Panc1 (cell line): Measurements from ENCODE around the gene CAPN3. TPM values are rescaled to one million over a fixed set of nuclear protein-coding genes. Genes with fewer than 3 reads are reported as not detected.

ENCODE experiments used
- ATAC-seq: fragments of 200-7000 bp; cut with Tn5 transposase; 2 replicates; pipeline ENCODE4 v1.9.1; 2020; ENCODE audit warnings: mild to moderate bottlenecking, moderate library complexity
- BruUV-seq: library from RNA; stranded (reverse); fragments of 400-500 nt; replicated peaks from 2 replicates; lab custom pipeline; 2021; lab: Mats Ljungman, UMichigan
- CTCF ChIA-PET: fragments of 300-600 bp; sonication (Branson Sonifier 250); formaldehyde crosslinking; loops from one replicate; lab custom pipeline; 2022; ENCODE audit warnings: antibody characterized with exemption; lab: Charles Lee
- POLR2A ChIA-PET: fragments of 300-600 bp; sonication (Branson Sonifier 250); formaldehyde crosslinking; loops from one replicate; lab custom pipeline; 2022; ENCODE audit warnings: antibody characterized with exemption; lab: Charles Lee
- DNase-seq: peaks from one replicate; pipeline ENCODE4 v3.0.0-alpha.2; 2010; ENCODE audit warnings: low read depth, low spot score
- H3K27ac ChIP-seq: 2 replicates; pipeline ENCODE4 v1.5.1; 2011; ENCODE audit warnings: mild to moderate bottlenecking, low read length, inconsistent platforms
- H3K27me3 ChIP-seq: fragments of 200-500 bp; sonication (Bioruptor generic); 2 replicates; pipeline ENCODE4 v1.6.0; 2014; ENCODE audit warnings: low read length, inconsistent platforms; ENCODE audit not compliant: control insufficient read depth, insufficient read depth
- H3K36me3 ChIP-seq: fragments of 200-500 bp; sonication (Bioruptor generic); 2 replicates; pipeline ENCODE4 v1.5.1; 2014; ENCODE audit warnings: inconsistent platforms, mild to moderate bottlenecking, low read length, moderate library complexity; ENCODE audit not compliant: control insufficient read depth, insufficient read depth
- H3K4me1 ChIP-seq: 2 replicates; pipeline ENCODE4 v1.5.1; 2011; ENCODE audit warnings: inconsistent platforms, mild to moderate bottlenecking, low read length, moderate library complexity; ENCODE audit not compliant: control insufficient read depth, insufficient read depth
- H3K4me3 ChIP-seq, 2 experiments: 2 replicates each; pipeline ENCODE4 v1.5.1; 2011 to 2012; ENCODE audit warnings: low read depth in 2 of 2, low read length in 2 of 2, mild to moderate bottlenecking in 2 of 2, inconsistent platforms in 1 of 2, moderate library complexity in 1 of 2
- H3K9me3 ChIP-seq: fragments of 200-500 bp; sonication (Bioruptor generic); 2 replicates; pipeline ENCODE4 v1.5.1; 2014; ENCODE audit warnings: low read depth, mild to moderate bottlenecking, inconsistent platforms, low read length, moderate library complexity; ENCODE audit not compliant: control insufficient read depth, insufficient read depth
- CTCF ChIP-seq: fragments of 450-650 bp; IDR thresholded peaks from 2 replicates; pipeline ENCODE4 v1.5.1; 2017; ENCODE audit warnings: mild to moderate bottlenecking
- POLR2AphosphoS5 ChIP-seq: IDR thresholded peaks from 2 replicates; pipeline ENCODE4 v1.6.1; 2012; ENCODE audit warnings: mild to moderate bottlenecking, low read depth, low read length, moderate library complexity
- REST ChIP-seq, 2 experiments: IDR thresholded peaks; 2 replicates each; pipeline ENCODE4 v1.6.1; 2011 to 2012; ENCODE audit warnings: low read depth in 2 of 2, control low read depth in 1 of 2, low read length in 1 of 2, mild to moderate bottlenecking in 1 of 2, moderate library complexity in 1 of 2; ENCODE audit not compliant: insufficient read depth in 1 of 2
- SIN3A ChIP-seq: IDR thresholded peaks from 2 replicates; pipeline ENCODE4 v1.6.1; 2012; ENCODE audit warnings: low read depth, mild to moderate bottlenecking, low read length, moderate library complexity, borderline replicate concordance; ENCODE audit not compliant: insufficient read depth
- TCF7L2 ChIP-seq: IDR thresholded peaks from 2 replicates; pipeline ENCODE4 v1.6.1; 2011; ENCODE audit warnings: mild to moderate bottlenecking, low read depth, low read length, inconsistent platforms
- in situ Hi-C: cut with HindIII; loops from 2 replicates; pipeline ENCODE4 v1.10.0; 2016; ENCODE audit warnings: low sequenced_read_pairs, low pct_unique_long_range_greater_than_20kb
- intact Hi-C: fragments of 100-400 bp; cut with micrococcal nuclease; formaldehyde crosslinking; loops from one replicate; pipeline ENCODE4 v1.10.0; 2022; ENCODE audit not compliant: unreplicated experiment
- total RNA-seq: library from RNA; stranded (reverse); gene quantifications from one replicate; pipeline ENCODE4 v1.2.1, GENCODE V29; 2021; ENCODE audit not compliant: unreplicated experiment

CAPN3 gene
- total RNA-seq, 1 experiment from 2014 or later, result 0.31 TPM

DNA sequence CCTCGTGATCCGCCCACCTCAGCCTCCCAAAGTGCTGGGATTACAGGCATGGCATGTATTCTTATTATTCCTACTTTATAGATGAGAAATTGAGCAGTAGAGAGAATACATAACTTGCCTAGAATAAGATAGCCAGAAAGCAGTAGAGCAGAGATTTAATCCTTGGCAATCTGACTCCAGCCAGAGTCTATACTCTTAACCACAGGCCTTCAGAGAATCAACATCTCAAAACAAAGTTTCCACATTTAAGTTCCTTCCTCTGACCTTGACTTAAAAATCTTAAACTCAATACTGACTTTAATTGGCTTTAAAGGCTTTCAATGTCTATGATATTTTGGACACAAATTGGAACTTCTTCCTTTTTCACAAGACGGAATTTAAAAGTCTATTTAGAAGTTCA, 94.5 kb downstream of the CAPN3 start:
- DNase-seq, result no peak
- H3K36me3 ChIP-seq, result no peaks in the 10 kb centered on the region
- H3K27me3 ChIP-seq, result no peaks in the 10 kb centered on the region
- no TSS peak for BruUV-seq
- H3K9me3 ChIP-seq, result no peaks in the 10 kb centered on the region
- TF ChIP-seq CTCF, result no peak
- in situ Hi-C loops (no loop called here), intact Hi-C loops (no loop called here)
- no peak for ATAC-seq
- ChIA-PET POLR2A (interaction anchor here (0.7 kb wide), 1 partner anchor 42 kb away, joined by 4 read pairs; no protein-coding TSS in a partner anchor), CTCF (no interaction called here)
- H3K4me3 ChIP-seq, result no peak overlapping the region
- H3K4me1 ChIP-seq, result 0 out of 2 replicates have a peak, but pooled peaks cover 4% of the 10 kb centered on the region
- H3K27ac ChIP-seq, result no peak overlapping the region

GRCh38 chr15:42456531-42456930, 97.2 kb downstream of the CAPN3 start:
- Histone ChIP-seq H3K27me3 (no peaks in the 10 kb centered on the region), H3K27ac (no peak overlapping the region), H3K4me1 (0 out of 2 replicates have a peak, but pooled peaks cover 4% of the 10 kb centered on the region), H3K4me3 (no peak overlapping the region), H3K36me3 (no peaks in the 10 kb centered on the region), H3K9me3 (no peaks in the 10 kb centered on the region)
- CTCF ChIA-PET, result no interaction called here
- POLR2A ChIA-PET, result interaction anchor here (0.7 kb wide), 2 partner anchors 45 to 212 kb away, joined by 6 read pairs; no protein-coding TSS in a partner anchor
- no peak for ATAC-seq
- intact Hi-C loops, result no loop called here
- no TSS peak for BruUV-seq
- in situ Hi-C loops, result no loop called here
- DNase-seq, result no peak
- no peak for TF ChIP-seq REST (IDR thresholded peaks at IDR 0.05; ENCODE audit: insufficient read depth in 1 of 2, low read depth in 2 of 2, low read length in 1 of 2)
- TF ChIP-seq CTCF, result no peak
- TF ChIP-seq SIN3A, result no peak
- no peak for TF ChIP-seq TCF7L2
- TF ChIP-seq POLR2AphosphoS5, result no peak
